HG03108 (cell line): Measurements from ENCODE around the gene CASP3.
"Not testable (repeated sequence)": the region's sequence is repeated elsewhere in the genome, so short reads cannot be mapped to it uniquely, and the experiment has no call there.

Experiments used
- ATAC-seq: cut with Tn5 transposase; IDR thresholded peaks from one replicate; pipeline ENCODE4 v1.9.1; 2021; ENCODE audit warnings: moderate library complexity; ENCODE audit not compliant: unreplicated experiment

Gene CASP3

GRCh38 chr4:184636897-184637296, 12.3 kb downstream of the CASP3 start:
- ATAC-seq = no peak

- no peak for ATAC-seq
These were observed 13.1 kb downstream of the CASP3 start for GRCh38 chr4:184636144-184636543.

DNA sequence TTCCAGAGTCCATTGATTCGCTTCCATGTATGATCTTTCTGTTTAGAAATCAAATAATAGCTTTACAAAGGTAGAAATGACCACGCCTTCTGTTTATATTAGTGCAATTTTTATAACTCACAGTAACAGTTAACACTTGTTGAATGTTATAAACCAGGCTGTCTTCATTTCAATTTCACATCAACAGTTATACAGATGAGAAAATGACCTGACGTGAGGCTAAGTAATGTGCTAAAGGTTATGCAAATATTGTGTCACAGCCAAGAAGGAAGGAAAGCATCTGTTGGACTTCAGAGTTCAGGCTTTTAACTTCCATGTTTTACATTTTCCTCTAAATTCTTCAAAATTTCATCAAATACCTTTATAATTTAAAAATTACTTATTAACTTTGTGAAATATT, 13.9 kb downstream of the CASP3 start:
- ATAC-seq = no peak

DNA sequence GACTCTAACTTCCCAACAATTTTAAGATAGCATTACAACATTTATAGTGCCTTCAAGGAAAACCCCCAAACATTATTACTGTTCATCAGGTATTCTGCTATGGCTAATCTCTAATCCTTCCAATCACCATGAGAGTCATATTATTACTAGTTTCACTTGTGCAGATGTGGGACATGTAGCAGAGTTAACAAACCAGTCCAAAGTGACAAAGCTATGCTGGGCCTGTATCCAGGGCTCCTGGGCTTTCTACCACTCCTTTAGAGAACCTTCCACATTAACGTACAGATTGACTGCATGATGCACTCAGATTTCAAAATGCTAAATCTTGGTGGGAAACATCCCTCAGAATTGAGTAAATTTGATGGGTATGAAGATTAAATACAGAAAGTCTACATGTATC, 16.4 kb downstream of the CASP3 start:
- ATAC-seq = no peak

DNA sequence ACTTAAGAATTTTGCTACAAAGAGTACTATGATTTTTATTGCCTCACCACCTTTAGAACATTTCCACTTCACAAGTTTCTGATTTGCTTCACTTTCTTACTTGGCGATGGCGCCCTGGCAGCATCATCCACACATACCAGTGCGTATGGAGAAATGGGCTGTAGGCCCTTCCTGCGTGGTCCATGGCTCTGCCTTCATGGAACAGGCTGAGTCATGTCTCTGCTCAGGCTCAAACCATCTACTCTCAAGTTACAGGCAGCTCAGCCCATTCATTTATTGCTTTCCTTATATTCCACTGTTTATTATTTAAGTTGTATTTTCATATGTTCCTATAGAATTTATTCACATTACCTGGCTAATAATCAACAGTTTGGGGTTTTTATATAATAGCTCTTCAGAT, 21.1 kb downstream of the CASP3 start:
- ATAC-seq = no peak

DNA sequence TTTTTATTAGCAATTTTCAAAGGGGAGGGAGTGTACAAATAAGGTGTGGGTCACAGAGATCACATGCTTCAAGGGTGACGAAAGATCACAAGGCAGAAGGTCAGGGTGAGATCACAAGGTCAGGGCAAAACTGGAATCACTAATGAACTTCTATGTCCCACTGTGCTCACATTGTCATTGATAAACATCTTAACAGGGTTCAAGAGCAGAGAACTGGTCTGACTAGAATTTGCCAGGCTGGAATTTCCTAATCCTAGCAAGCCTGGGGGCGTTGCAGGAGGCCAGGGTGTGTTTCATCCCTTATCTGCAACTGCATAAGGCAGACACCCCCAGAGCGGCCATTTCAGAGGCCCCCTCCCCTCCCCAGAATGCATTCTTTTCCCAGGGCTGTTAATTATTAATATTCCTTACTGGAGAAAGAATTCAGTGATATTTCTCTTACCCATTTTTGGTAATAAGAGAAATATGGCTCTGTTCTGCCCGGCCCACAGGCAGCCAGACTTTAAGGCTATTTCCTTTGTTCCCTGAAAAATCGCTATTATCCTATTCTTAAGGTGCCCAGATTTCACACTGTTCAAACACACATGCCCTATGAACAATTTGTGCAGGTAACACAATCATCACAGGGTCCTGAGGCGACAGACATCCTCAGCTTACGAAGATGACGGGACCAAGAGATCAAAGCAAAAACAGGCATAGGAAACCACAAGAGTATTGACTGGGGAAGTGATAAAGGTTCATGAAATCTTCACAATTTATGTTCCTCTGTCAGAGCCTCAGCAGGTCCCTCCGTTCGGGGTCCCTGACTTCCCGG, 23.3 kb downstream of the CASP3 start:
- ATAC-seq = not testable (repeated sequence)

GRCh38 chr4:184624972-184625554, 24.2 kb downstream of the CASP3 start:
- no peak for ATAC-seq

DNA sequence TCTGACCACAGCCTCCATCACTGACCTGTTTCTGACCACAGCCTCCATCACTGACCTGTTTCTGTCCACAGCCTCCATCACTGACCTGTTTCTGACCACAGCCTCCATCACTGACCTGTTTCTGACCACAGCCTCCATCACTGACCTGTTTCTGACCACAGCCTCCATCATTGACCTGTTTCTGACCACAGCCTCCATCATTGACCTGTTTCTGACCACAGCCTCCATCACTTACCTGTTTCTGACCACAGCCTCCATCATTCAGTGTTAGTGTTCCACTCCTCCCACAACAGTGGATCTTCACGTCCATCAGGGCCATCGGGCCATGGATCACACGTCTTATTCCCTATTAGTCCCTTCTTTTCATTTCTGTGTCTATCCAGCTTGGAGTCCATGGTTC, 24.7 kb downstream of the CASP3 start:
- not testable (repeated sequence) for ATAC-seq

DNA sequence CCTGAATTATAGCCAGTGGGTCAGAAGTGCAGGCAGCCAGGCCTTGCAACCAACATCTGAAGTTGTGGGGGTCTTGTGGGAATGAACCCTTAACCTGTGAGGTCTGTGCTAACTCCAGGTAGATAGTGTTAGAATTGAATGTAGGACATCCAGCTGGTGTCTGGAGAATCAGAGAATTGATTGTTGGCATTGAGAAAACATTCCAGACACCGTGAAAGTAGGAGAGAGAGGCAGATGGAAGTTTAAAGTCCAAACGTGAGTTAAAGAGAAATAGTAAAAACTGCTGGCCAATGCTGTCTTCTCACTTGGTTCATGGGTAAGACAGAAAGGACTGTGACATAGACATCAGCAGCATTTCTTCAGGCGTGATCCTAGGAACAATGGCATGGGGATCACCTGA, 27.7 kb downstream of the CASP3 start:
- no peak for ATAC-seq

DNA sequence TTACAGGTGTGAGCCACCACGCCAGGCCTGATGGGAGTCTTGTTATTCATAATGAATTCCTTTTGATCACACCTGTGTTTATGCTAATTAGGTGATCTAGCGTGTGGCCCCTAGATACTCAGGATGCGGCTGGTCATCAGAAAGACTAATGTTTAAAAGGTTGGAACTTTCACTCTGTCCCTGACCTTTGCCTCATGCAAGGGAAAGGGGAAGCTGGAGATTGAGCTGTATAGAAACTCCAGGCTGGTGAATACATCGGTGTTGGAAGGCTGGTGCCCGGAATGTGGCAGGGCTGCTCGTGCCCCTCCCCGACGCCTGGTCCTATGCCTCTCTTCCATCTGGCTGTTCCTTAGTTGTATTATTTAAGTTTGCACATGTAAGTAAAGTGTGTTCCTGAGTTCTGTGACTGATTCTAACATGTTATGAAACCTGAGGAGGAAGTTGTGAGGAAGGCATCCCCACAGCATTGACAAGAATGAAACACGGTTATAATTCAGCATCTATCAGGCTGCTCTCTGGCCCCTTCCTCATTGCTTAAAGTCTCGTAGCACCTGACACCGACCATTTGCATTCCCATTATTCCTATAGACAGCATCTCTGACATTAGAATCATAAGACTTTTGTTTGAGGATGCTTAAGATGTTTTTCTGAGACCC, 28.9 kb downstream of the CASP3 start:
- ATAC-seq = no peak

GRCh38 chr4:184617600-184618196, 31.5 kb downstream of the CASP3 start:
- no peak for ATAC-seq

DNA sequence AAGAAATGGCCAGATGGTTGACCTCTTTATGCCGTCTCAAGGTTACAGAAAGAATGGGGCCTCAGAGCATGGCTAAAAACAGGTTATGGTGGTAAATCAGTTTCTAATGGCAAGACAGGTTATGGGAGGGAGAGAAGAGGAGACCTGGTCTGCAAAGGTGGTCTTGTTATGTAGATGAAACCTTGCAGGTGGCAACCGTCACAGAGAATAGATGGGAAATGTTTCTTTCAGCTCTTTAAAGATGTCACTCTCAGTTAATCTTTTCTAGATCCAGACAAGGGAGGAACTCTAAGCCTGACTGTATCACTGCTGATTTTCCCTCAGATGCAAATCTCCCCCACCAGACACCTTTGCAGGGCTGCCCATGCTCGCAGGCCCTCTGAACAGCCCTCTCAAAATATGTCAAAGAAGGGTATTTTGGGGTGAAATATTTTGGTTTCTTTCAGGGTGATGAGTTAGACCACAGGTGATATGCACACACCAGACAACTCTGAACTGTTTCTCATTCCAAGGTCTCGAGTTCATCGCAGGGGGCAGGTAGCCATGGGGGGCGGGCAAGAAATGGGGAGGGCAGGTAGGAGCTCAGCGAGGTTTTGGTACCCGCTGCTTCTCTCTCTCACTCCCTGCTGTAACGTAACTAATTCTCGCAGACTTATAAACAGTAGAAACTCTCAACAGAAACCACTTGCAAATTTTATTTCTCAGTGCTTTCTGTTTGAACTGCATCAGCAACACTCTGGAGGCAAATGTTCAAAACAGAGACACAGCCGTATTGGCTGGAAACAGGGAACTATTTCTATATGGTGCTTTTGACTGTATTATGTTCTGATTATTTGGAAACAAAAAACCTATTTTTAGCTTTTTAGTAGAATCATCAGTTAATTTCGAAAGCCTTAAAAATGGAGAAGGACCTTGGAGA, 32.4 kb downstream of the CASP3 start:
- ATAC-seq = peak; percentile 79

GRCh38 chr4:184616168-184616567, 33.1 kb downstream of the CASP3 start:
- ATAC-seq = not testable (repeated sequence)

DNA sequence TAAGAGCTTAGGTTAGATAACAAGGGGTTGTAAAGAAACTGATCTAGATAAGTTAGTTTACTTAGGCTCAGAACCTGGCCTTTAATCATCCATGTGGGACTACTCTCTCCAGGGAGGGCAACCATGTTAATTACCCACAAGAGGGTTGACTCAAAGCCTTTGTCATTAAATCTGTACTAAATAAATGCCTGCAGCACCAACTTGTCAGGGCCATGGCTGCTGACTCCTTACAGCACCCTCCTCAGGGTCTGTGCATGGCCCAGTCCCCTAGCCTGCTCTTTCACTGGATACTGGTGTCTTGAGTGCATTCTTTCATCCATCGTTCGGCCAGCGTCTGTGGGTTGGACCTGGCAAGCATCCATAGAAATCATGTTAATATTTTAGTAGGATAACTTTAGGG, 34.7 kb downstream of the CASP3 start:
- ATAC-seq = no peak

GRCh38 chr4:184613405-184613804, 35.8 kb downstream of the CASP3 start:
- no peak for ATAC-seq

GRCh38 chr4:184612074-184612473, 37.2 kb downstream of the CASP3 start:
- ATAC-seq = no peak

DNA sequence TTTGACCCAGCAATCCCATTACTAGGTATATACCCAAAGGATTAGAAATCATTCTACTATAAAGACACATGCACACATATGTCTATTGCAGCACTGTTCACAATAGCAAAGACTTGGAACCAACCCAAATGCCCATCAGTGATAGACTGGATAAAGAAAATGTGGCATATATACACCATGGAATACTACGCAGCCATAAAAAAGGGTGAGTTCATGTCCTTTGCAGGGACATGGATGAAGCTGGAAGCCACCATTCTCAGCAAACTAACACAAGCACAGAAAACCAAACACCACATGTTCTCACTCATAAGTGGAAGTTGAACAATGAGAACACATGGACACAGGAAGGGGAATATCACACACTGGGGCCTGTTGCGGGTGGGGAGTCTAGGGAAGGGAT, 41.8 kb downstream of the CASP3 start:
- ATAC-seq = not testable (repeated sequence)

DNA sequence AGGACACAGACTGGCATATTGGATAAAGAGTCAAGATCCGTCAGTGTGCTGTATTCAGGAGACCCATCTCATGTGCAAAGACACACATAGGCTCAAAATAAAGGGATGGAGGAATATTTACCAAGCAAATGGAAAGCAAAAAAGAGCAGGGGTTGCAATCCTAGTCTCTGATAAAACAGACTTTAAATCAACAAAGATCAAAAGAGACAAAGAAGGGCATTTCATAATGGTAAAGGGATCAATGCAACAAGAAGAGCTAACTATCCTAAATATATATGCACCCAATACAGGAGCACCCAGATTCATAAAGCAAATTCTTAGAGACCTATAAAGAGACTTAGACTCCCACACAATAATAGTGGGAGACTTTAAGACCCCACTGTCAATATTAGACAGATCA, 46.4 kb downstream of the CASP3 start:
- not testable (repeated sequence) for ATAC-seq

GRCh38 chr4:184600982-184601381, 48.3 kb downstream of the CASP3 start:
- ATAC-seq = not testable (repeated sequence)

DNA sequence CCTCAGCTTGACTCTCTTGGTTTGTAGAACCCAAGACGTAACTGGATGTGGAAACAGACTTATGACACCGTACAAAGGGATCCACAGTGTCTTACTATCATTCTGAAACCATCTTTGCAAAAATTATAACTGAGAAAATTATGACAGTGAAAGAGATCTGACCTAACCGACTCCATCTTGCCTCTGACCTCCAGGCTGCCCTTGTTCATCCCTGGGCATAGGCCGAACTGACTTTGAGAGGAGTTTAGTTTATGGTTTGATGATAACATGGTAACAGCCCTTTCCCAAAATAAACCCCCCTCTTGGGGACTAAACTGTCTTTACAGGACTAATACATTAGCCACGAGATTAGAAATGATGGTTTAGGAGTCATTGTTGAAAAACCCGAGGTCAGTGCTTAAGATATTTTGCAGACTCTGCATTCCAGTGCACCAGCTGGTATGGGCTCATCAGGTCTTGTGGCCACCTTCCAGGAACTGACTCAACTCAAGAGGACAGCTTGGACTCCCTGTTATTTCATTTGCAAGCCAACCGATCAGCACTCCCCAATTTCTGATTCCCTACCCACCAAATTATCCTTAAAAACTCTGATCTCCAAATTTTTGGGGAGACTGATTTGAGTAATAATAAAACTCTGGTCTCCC, 49.6 kb downstream of the CASP3 start:
- no peak for ATAC-seq
